NCI-H2196 (cell line): Measurements from ENCODE around the gene DNM2.

Source experiments
- DNase-seq: peaks from one replicate; lab custom pipeline; 2025; ENCODE audit not compliant: unreplicated experiment; lab: John Stamatoyannopoulos, UW

Gene DNM2

GRCh38 chr19:10690341-10690781 is 27.5 kb upstream of the DNM2 start:
- no peak for DNase-seq

DNA sequence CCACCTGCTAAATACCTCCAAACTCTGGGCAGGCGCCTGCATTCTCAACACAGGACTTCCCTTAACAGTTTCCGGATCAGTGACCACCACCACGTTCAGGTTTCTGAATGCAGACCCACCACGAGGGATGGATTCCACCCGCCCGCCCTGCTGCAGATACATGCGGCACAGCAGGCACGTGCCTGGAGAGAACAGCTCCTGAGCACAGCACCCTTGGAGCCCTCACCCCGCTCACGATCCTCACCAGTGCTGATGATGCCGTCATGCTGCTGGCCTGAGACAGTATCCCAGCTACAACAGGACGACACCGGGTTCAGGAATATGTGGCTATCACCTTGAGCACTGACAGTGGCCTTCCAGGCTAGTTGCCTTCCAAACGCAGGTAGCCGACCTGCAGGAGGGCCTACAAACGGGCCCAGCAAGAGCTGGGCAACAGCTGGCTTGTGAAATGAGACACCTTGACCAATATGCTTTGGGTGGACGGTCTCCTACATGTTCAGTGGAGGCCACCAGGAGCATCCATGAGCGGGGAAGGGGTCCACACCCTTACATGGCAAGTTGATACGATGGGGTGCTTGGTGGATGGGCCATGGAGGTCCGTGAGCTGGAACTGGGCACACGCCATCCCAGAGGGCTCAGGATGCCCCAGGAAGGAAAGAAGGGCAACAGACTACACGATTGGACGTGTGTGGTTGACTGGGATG is 26.5 kb upstream of the DNM2 start:
- no peak for DNase-seq

- no peak for DNase-seq
Measured at GRCh38 chr19:10691883-10692282, 26.0 kb upstream of the DNM2 start.

GRCh38 chr19:10692673-10693264 is 25.1 kb upstream of the DNM2 start:
- no peak for DNase-seq

- DNase-seq = no peak
Measured at GRCh38 chr19:10694706-10695307, 23.1 kb upstream of the DNM2 start.

GRCh38 chr19:10695401-10696398 is 22.2 kb upstream of the DNM2 start:
- peak; percentile 97 for DNase-seq

DNA sequence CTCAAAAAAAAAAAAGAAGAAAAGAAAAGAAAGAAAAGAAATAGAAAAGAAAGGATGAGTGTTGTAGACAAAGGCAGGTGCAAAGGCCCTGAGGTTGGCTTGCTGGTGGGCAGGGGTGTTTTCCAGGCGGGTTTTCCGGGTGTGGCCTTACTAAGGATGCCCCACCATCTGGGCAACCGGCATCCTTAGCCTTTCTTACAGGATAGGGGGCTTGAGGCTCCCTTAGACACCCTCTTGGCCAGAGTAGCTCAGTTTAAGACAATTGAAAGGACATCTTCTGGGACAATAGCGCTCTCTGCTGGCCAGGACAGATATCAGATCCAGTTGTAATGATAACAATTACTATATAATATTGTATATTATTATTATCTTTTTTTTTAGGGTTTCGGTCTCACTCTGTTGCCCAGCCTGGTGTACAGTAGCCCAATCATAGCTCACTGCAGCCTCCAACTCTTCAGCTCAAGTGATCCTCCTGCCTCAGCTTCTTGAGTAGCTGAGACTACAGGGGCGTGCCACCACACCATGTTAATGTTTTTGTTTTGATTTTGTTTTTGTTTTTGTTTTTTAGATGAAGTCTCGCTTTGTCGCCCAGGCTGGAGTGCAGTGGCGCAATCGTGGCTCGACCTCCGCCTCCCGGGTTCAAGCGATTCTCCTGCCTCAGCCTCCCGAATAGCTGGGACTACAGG is 18.1 kb upstream of the DNM2 start:
- peak; percentile 67 for DNase-seq

DNA sequence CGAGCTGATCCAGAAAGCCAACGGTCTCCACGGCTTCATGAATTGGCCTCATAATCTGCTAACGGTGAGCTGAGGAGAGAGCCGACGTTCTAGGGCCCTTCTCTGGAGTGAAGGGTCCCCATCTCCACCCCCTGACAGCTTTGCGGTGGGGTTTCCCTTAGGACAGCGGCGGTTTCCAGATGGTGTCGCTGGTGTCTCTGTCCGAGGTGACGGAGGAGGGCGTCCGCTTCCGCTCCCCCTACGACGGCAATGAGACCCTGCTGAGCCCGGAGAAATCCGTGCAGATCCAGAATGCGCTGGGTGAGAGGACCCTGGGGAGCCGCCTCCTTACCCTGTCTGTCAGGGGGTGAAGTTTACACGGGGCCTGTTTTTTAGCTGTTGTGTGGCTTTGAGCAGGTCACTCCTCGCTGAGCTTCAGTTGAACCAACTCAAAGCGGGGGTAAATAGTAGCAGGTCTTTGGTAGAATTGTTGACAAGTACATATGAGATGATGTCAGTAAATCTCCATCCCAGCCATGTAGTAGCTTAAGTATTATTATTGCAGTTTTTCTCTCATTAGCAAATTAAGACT is 15.8 kb upstream of the DNM2 start:
- peak; percentile 17 for DNase-seq

DNA sequence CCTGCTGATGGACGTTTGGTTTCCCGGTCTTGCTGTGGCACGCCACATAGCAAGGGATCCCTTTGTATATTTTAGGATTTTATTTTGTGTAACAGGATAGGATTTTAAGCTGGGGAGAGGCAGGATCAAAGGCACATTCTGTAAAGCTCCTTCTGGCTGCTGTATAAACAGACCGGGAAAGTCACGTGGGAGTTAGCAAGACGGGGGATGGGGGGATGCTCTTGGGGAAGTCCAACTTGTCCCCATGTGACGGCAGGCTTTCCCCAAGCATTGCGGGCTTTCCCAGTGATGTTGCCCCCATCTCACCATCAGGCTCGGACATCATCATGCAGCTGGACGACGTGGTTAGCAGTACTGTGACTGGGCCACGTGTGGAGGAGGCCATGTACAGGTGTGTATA is 10.9 kb upstream of the DNM2 start:
- no peak for DNase-seq

DNA sequence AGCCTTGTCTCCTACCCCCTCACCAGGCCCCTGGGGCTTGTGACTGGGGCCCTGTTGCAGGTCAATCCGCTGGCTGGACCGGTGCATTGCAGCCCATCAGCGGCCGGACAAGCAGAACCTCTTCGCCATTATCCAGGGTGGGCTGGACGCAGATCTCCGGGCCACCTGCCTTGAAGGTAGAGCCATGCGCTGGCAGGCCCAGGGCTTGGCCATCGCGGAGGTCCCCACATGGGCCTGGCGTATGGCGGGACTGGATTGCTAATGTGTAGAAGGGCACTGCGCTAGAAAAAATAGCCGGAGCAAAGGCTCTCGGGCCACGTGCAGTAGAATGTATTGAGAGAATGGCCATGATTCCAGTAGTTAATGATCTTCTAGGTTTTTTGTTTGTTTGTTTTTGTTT is 10.4 kb upstream of the DNM2 start:
- DNase-seq = no peak

GRCh38 chr19:10708291-10708690 is 9.6 kb upstream of the DNM2 start:
- DNase-seq = no peak

GRCh38 chr19:10712045-10712444 is 5.8 kb upstream of the DNM2 start:
- DNase-seq = no peak

- no peak for DNase-seq
Measured at GRCh38 chr19:10712754-10713153, 5.1 kb upstream of the DNM2 start.

DNA sequence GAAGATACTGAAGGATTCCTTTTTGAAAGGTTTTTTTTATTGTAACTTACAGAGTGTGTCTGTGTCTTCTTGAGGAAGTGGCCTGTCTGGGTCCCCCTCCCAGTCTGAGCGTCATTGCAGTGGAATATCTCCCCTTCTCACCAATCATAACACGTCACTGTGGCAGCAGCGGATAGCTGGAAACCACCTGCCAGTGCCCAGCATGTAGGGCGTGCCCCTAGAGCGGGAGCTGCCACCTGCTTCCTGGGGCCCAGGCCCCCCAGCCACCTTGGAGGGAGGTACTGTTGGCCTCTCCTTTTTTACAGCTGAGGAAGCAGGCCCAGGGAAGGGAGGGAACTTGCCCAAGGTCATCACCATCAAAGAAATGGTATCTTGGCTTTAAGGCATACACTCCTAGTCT is 4.6 kb upstream of the DNM2 start:
- DNase-seq = no peak

DNA sequence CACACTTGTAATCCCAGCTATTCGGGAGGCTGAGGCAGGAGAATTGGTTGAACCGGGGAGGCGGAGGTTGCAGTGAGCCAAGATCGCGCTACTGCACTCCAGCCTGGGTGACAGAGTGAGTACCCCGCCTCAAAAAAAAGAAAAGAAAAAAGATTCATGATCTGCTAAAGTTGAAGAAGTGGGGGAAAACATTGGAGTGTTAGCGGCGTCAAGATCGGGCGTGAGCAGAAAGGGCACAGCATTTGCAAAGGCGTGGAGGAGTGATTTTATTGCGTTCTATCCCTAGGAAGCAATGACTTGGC is 874 bp upstream of the DNM2 start:
- DNase-seq = no peak

DNA sequence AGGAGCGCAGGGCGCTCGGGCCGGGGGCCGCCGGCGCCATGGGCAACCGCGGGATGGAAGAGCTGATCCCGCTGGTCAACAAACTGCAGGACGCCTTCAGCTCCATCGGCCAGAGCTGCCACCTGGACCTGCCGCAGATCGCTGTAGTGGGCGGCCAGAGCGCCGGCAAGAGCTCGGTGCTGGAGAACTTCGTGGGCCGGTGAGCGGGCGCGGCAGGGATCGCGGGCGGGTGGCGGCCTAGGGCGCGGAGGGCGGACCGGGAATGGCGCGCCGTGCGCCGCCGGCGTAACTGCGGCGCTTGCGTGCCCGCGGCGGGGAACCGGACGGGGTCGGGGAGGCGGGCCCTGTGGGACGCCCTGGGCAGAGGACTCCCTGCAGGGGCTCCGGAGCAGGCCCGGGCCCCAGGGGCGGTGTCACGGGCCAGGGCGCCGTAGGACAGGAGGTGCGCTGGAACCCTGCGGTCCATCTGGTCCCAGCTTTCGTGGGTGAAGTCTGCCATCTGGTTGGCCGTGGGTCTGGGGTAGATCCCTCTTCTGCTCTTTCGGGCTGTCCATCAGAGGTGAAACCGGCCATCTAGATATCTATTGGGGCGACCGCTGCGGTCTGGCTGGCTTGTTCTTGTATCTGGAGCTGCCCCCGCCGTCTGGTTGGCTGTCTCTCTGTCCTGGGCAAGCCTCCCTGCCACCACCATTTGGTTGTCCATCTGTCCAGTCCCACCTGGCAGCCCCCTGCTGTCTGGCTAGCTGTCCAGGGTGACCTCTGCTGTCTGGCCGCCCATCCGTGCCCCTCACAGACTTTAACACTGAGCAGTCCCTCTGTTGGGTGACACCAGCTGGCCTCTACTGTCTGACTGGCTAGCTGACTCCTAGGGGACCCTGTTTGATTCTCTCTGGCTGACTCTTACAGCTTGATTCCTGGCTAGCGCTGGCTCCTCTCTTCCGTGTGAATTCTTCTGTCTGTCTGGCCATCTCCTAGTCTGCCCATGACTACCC is 622 bp downstream of the DNM2 start:
- peak; percentile 36 for DNase-seq

DNA sequence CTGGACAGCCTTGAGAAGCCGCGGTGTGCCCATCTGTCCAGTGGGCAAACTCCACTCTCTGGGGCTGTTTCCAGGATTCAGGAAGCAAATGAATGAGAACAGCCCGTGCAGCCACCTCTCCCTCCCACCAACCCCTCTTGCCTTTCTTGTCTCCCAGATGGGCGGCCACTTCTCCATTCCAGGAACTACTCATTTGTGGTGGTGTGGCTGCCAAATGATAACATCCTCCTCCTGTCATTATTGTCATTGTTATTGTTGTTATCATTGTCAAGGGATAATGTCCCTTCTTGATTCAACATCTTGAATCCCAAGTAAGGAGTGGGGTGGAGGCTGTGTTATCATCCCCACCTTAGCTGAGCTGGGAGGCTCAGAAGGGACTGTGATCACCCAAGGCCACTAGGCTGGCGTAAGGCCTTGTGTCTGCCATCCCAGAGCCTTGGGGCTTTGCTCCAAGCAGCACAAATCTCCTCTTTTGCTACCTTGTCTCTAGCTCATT is 1.6 kb downstream of the DNM2 start:
- no peak for DNase-seq

DNA sequence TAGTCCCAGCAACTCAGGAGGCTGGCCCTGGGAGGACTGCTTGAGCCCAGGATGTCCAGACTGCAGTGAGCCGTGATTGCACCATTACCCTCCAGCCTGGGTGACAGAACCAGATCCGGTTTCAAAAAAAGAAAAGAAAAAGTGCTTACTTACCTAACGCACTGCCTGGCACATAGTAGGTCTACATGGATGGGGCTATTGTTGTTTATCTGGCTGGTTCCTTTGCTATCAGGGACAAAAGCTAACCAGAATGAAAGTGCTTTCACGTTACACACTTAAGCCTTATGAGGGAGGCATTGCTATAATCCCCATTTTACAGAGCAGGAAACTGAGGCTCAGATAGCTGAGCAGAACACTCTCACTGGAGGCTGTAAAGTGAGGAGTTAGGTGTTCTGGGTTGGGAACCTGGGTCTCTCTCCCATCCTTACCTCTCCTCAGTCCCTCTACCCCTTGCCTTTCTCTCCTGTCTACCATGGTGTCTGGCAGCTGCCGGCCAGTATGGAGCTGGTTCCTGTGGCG is 2.8 kb downstream of the DNM2 start:
- DNase-seq = no peak

DNA sequence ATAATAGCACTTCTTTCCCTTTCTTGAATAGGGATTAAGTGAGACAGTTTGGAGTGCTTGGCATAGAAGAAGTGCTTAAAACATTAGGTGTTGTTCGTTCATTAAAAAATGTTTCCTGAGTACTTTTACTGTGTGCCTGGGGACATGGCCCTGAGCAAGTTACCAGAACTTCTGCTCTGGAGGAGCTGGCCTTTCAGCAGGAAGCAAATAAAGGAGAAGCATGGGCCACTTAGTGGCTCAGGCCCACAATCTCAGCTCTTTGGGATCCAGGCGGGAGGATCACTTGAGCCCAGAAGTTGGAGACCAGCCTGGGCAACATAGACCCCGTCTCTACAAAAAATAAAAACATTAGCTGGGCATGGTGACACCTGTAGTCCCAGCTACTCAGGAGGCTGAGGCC is 5.7 kb downstream of the DNM2 start:
- DNase-seq = no peak
